GM12872 (cell line): ENCODE results near the gene CDC42BPA.

Source experiments
- TF ChIP-seq, protein P1 (sequence below): IDR thresholded peaks from 3 replicates; pipeline ENCODE4 v1.5.1; 2011; ENCODE audit warnings: low read depth, mild to moderate bottlenecking, low read length, moderate library complexity; ENCODE audit not compliant: insufficient read depth

CDC42BPA gene

DNA sequence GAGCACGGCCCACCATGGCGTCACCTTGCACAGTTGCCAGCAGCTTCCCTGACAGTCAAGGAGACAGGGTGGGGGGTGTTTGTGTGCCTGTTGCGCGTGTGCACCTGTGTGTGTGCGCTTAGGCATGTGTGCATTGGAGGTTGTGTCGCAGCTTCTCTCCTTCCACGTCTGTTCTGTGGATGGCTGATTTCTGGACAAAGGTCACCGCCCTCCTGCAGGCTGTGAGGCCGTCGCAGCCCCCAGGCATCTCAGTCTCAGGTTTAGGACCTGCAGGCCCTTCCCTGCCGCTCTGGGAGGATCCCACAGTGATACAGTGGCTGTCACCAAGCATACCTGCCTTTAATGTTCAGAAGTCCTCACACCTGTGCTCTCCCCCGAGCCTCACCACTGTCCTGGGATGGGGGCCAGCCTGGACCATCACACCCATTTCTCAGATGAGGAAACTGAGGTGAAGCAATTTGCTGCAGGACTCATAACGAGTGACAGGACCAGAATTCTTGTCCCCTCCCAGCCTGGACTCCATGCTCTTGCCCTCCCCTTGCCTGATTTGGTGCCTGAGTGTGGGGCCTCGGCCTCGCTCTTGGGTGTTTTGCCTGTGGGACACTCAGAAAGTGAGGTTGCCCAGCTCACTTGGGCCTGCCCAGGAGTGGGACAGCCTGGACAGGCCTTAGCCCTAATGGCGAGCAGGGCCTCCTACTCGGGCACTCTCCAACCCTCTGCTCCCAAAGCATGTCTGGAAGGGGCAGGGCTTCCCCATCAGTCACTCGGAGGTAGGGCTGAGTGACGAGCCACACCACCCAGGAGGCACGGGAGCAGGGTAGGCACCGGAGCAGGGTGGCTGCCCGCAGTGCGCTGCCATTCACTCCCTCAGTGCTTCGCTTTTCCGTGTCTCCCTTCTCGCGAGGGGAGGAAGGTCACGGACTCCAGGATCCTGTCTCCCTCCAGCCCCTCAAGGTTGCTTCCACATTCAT, 355.6 kb downstream of the CDC42BPA start:
- TF ChIP-seq, protein P1, sequence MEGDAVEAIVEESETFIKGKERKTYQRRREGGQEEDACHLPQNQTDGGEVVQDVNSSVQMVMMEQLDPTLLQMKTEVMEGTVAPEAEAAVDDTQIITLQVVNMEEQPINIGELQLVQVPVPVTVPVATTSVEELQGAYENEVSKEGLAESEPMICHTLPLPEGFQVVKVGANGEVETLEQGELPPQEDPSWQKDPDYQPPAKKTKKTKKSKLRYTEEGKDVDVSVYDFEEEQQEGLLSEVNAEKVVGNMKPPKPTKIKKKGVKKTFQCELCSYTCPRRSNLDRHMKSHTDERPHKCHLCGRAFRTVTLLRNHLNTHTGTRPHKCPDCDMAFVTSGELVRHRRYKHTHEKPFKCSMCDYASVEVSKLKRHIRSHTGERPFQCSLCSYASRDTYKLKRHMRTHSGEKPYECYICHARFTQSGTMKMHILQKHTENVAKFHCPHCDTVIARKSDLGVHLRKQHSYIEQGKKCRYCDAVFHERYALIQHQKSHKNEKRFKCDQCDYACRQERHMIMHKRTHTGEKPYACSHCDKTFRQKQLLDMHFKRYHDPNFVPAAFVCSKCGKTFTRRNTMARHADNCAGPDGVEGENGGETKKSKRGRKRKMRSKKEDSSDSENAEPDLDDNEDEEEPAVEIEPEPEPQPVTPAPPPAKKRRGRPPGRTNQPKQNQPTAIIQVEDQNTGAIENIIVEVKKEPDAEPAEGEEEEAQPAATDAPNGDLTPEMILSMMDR, result no peak

DNA sequence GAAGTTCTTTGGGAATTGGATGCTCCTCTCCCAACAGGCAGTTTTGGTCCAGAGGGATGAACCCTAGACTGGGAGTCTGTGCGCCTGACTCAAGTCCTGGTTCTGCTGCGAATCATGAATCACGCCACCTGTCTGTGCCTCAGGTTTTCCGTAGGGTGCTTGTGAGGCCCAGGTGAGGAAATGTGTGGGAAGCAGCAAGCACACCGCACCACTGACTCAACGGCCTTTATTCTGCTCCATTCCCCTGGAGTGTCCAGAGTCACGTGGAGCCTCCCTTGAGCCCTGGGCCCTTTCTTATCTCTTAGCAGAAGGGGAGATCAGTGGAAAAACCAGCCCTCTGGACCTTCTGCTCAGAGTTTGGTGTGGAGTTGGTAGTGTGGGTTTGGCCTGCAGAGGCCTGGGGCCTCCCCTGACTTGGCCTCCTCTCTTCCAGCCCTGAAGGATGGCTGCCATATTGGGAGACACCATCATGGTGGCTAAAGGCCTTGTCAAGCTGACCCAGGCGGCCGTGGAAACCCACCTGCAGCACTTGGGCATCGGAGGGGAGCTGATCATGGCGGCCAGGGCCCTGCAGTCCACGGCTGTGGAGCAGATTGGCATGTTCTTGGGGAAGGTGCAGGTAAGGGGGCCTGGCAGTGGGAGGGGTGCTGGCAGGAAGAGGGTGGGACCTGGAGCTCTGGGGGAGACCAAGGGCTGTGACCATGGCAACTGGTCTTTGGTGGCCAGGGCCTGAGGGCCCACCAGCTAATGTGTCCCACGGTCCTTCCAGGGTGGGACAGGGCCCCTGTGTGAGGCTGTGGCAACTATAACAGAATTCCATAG, 357.1 kb downstream of the CDC42BPA start:
- TF ChIP-seq, protein P1, result no peak

DNA sequence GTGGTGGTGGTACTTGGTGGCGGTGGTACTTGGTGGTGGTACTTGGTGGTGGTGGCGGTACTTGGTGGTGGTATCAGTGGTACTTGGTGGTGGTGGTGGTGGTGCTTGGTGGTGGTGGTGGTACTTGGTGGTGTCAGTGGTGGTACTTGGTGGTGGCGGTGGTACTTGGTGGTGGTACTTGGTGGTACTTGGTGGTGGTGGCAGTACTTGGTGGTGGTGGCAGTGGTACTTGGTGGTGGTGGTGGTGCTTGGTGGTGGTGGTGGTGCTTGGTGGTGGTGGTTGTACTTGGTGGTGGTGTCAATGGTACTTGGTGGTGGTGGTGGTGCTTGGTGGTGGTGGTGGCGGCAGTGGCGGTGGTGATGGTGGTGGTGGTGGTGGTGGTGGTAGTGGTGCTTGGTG, 358.0 kb downstream of the CDC42BPA start:
- TF ChIP-seq, protein P1, result no peak

DNA sequence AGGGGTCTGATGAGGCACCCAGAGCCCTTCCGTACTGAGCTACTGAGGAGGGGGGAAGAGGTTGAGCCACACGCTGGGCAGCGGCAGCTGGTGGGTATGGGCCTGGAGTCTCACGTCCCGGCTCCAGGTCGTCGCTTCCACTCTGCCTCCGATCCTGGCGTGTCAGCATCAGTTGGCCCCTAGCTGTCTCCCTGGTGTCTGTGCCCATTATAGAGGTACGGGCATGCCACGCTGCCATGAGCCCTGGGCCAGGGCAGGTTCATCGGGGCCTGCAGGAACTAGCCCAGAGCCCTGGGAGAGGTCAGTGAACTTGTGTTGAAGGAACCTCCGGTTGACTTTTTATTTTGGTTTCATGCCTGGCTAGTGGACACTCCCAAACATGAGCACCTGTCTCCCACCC, 360.0 kb downstream of the CDC42BPA start:
- TF ChIP-seq, protein P1, result no peak

DNA sequence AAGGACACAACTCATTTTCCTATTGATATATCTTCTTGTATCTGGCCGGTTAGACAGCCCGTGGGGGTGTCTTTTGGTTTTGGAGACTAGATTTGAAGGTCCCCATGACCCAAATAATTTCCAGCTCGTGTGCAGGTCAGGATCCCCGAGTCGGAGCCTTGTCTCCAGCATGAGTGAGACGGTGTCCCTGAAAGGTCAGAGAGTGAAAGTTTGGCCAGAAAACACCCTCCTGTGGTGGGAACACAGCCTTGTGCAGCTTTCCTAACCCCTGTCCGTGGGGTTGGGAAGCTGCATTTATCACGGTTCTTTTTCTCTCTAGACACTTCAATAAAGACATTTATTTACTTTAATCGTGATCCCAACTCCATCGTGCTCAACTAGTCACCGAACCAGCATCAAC, 360.6 kb downstream of the CDC42BPA start:
- TF ChIP-seq, protein P1, result no peak

DNA sequence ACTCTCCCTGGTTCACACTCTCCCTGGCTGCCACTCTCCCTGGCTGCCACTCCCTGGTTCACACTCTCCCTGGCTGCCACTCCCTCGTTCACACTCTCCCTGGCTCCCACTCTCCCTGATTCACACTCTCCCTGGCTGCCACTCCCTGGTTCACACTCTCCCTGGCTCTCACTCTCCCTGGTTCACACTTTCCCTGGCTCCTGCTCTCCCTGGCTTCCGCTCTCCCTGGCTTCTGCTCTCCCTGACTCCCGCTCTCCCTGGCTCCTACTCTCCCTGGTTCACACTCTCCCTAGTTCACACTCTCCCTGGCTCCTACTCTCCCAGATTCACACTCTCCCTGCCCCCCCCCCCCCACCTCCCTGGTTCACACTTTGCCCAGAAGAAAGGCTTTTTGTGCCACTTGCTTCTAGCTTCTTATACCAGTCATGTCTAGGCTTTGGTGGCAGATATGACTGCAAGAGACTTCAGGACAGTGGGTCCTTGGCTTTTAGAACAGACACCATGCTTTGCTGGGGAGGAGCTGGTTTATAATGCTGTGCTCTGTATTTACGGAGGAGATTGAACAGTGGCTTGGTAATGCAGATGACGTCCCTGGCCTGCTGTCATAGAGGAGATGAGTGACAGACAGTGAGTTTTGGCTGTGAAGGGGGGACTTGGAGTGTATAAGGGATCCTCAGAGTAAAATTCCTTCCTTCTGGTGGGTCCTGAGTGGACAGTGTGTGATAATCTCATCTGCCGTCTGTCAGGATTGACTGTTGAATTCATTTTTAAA, 361.2 kb downstream of the CDC42BPA start:
- TF ChIP-seq, protein P1, result no peak

DNA sequence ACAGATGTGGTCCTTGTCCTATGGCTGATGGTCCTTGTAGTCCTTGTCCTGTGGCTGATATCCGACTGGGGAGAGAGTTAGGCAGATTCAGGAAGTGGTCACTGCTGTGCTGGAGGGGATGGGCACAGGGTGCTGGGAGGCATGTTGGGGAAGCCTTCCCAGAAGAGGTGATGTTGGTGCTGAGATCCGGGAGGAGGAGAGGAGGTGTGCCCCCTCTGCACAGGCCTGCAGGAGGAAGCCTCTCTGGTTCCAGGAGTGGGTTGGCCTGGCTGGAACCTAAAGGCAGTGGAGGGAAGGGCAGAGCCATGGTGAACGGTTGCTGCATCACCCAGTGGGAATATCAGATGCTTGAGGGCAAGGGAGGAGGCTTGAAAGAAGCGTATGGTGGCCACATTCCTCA, 363.5 kb downstream of the CDC42BPA start:
- TF ChIP-seq, protein P1, result no peak
